22Rv1 (cell line): ENCODE data around the gene PTPRM.

ENCODE experiments used
- ZFX ChIP-seq: fragments of 450-650 bp; IDR thresholded peaks from 2 replicates; pipeline ENCODE4 v1.6.1; 2017; ENCODE audit warnings: antibody characterized with exemption, borderline replicate concordance
- TF ChIP-seq, protein P1 (sequence below): fragments of 450-650 bp; IDR thresholded peaks from 2 replicates; pipeline ENCODE4 v1.5.1; 2017; ENCODE audit warnings: mild to moderate bottlenecking

DNA sequence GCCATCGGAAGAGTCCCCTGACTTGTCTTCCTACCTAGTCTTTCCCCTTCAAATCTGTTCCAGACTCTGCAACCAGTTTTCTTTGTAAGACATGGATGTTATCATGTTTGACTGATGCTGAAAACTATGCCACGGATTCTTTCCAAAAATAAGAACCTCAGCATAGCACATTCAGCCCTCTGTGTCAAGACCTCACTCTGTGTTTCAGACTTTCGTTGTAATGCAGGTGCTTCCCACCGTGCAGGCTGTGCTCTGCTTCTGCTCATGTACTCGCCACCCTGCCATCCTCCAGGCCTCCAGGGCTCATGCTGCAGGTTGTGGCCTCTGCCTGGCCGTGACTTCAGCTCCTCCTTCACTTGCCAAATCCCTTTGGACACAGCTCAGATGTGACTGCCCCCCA lies 695.1 kb downstream of the PTPRM start:
- TF ChIP-seq, protein P1, sequence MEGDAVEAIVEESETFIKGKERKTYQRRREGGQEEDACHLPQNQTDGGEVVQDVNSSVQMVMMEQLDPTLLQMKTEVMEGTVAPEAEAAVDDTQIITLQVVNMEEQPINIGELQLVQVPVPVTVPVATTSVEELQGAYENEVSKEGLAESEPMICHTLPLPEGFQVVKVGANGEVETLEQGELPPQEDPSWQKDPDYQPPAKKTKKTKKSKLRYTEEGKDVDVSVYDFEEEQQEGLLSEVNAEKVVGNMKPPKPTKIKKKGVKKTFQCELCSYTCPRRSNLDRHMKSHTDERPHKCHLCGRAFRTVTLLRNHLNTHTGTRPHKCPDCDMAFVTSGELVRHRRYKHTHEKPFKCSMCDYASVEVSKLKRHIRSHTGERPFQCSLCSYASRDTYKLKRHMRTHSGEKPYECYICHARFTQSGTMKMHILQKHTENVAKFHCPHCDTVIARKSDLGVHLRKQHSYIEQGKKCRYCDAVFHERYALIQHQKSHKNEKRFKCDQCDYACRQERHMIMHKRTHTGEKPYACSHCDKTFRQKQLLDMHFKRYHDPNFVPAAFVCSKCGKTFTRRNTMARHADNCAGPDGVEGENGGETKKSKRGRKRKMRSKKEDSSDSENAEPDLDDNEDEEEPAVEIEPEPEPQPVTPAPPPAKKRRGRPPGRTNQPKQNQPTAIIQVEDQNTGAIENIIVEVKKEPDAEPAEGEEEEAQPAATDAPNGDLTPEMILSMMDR = no peak
- TF ChIP-seq ZFX = no peak
